Measurements from ENCODE around the gene WDPCP. TPM values are rescaled to one million over a fixed set of nuclear protein-coding genes. Genes with fewer than 3 reads are reported as not detected.

Gene WDPCP
- total RNA-seq, 1 experiment from 2014 or later: 7.4 TPM

GRCh38 chr2:63631501-63631900 lies 43.2 kb upstream of the WDPCP start:
- Histone ChIP-seq H3K36me3 (ENCODE audit: control insufficient read depth, insufficient read depth, low read length) (no peaks in the 10 kb centered on the region), H3K27me3 (ENCODE audit: control insufficient read depth, insufficient read depth, low read length) (no peaks in the 10 kb centered on the region), H3K4me3 (ENCODE audit: low read depth in 2 of 2, low read length in 2 of 2) (no peak overlapping the region), H3K9me3 (ENCODE audit: control insufficient read depth, insufficient read depth, low read depth, low read length) (no peaks in the 10 kb centered on the region), H3K4me1 (ENCODE audit: control insufficient read depth, insufficient read depth, low read length) (no peaks in the 10 kb centered on the region), H3K27ac (ENCODE audit: low read length) (no peak overlapping the region)
- no TSS peak for BruUV-seq (replicated peaks)
- ChIA-PET POLR2A (no interaction called here), CTCF (no interaction called here)
- no peak for DNase-seq (ENCODE audit: low read depth, low spot score)
- ATAC-seq: no peak
- in situ Hi-C loops (cut with HindIII; ENCODE audit: low pct_unique_long_range_greater_than_20kb, low sequenced_read_pairs): no loop called here
- intact Hi-C loops (cut with micrococcal nuclease; ENCODE audit: unreplicated experiment): no loop called here
- no peak for TF ChIP-seq REST (IDR thresholded peaks at IDR 0.05; ENCODE audit: insufficient read depth in 1 of 2, low read depth in 2 of 2, low read length in 1 of 2)
- no peak for TF ChIP-seq TCF7L2 (IDR thresholded peaks at IDR 0.05; ENCODE audit: low read depth, low read length)
- no peak for TF ChIP-seq POLR2AphosphoS5 (IDR thresholded peaks at IDR 0.05; ENCODE audit: low read depth, low read length)
- no peak for TF ChIP-seq CTCF (IDR thresholded peaks at IDR 0.05)
- no peak for TF ChIP-seq SIN3A (IDR thresholded peaks at IDR 0.05; ENCODE audit: borderline replicate concordance, insufficient read depth, low read depth, low read length)

- H3K27ac ChIP-seq (ENCODE audit: low read length): no peak overlapping the region
- ChIA-PET POLR2A (no interaction called here), CTCF (no interaction called here)
- in situ Hi-C loops (cut with HindIII; ENCODE audit: low pct_unique_long_range_greater_than_20kb, low sequenced_read_pairs) (no loop called here), intact Hi-C loops (cut with micrococcal nuclease; ENCODE audit: unreplicated experiment) (no loop called here)
- no peaks in the 10 kb centered on the region for H3K4me1 ChIP-seq (ENCODE audit: control insufficient read depth, insufficient read depth, low read length)
- DNase-seq (ENCODE audit: low read depth, low spot score) (no peak), ATAC-seq (no peak)
- TF ChIP-seq SIN3A (IDR thresholded peaks at IDR 0.05; ENCODE audit: borderline replicate concordance, insufficient read depth, low read depth, low read length): no peak
- TF ChIP-seq CTCF (IDR thresholded peaks at IDR 0.05): no peak
- no peak for TF ChIP-seq POLR2AphosphoS5 (IDR thresholded peaks at IDR 0.05; ENCODE audit: low read depth, low read length)
- TF ChIP-seq TCF7L2 (IDR thresholded peaks at IDR 0.05; ENCODE audit: low read depth, low read length): no peak
- BruUV-seq (replicated peaks): no TSS peak
- H3K27me3 ChIP-seq (ENCODE audit: control insufficient read depth, insufficient read depth, low read length): no peaks in the 10 kb centered on the region
- H3K4me3 ChIP-seq (ENCODE audit: low read depth in 2 of 2, low read length in 2 of 2): no peak overlapping the region
- no peaks in the 10 kb centered on the region for H3K36me3 ChIP-seq (ENCODE audit: control insufficient read depth, insufficient read depth, low read length)
- no peaks in the 10 kb centered on the region for H3K9me3 ChIP-seq (ENCODE audit: control insufficient read depth, insufficient read depth, low read depth, low read length)
Measured at GRCh38 chr2:63628403-63628942, 40.2 kb upstream of the WDPCP start.
